HG02973 (cell line): ENCODE data around the gene B4GALT6.

ENCODE experiments used
- ATAC-seq: cut with Tn5 transposase; IDR thresholded peaks from one replicate; pipeline ENCODE4 v1.9.1; 2021; ENCODE audit warnings: moderate library complexity; ENCODE audit not compliant: unreplicated experiment

Gene B4GALT6

GRCh38 chr18:31694297-31694696 lies 9.9 kb upstream of the B4GALT6 start:
- no peak for ATAC-seq

GRCh38 chr18:31688606-31689005 lies 4.2 kb upstream of the B4GALT6 start:
- ATAC-seq, result no peak

GRCh38 chr18:31686986-31687928 lies 2.9 kb upstream of the B4GALT6 start:
- ATAC-seq, result no peak

GRCh38 chr18:31686572-31686971 lies 2.2 kb upstream of the B4GALT6 start:
- ATAC-seq, result no peak

GRCh38 chr18:31685097-31686082 lies 1.0 kb upstream of the B4GALT6 start:
- peak; percentile 66 for ATAC-seq

GRCh38 chr18:31683968-31684278 lies 458 bp downstream of the B4GALT6 start:
- no peak for ATAC-seq

GRCh38 chr18:31683106-31683505 lies 1.3 kb downstream of the B4GALT6 start:
- no peak for ATAC-seq

- ATAC-seq, result no peak
These were observed 3.4 kb downstream of the B4GALT6 start for GRCh38 chr18:31680831-31681568.

- no peak for ATAC-seq
These were observed 4.0 kb downstream of the B4GALT6 start for GRCh38 chr18:31680433-31680811.

GRCh38 chr18:31679791-31680432 lies 4.5 kb downstream of the B4GALT6 start:
- no peak for ATAC-seq

GRCh38 chr18:31679133-31679742 lies 5.1 kb downstream of the B4GALT6 start:
- no peak for ATAC-seq

GRCh38 chr18:31678425-31678824 lies 6.0 kb downstream of the B4GALT6 start:
- ATAC-seq, result no peak

GRCh38 chr18:31677592-31677991 lies 6.8 kb downstream of the B4GALT6 start:
- ATAC-seq, result no peak

GRCh38 chr18:31675404-31675803 lies 9.0 kb downstream of the B4GALT6 start:
- no peak for ATAC-seq

- ATAC-seq, result no peak
These were observed 11.7 kb downstream of the B4GALT6 start for GRCh38 chr18:31672628-31673135.

GRCh38 chr18:31671951-31672350 lies 12.4 kb downstream of the B4GALT6 start:
- no peak for ATAC-seq

- ATAC-seq, result no peak
These were observed 14.8 kb downstream of the B4GALT6 start for GRCh38 chr18:31669541-31669940.

- ATAC-seq, result no peak
These were observed 17.2 kb downstream of the B4GALT6 start for GRCh38 chr18:31667185-31667584.

GRCh38 chr18:31666055-31666454 lies 18.3 kb downstream of the B4GALT6 start:
- ATAC-seq, result no peak

- ATAC-seq, result no peak
These were observed 20.3 kb downstream of the B4GALT6 start for GRCh38 chr18:31664101-31664500.
